NCI-H460 (cell line): ENCODE measurements around the gene COMT. TPM values are rescaled to one million over a fixed set of nuclear protein-coding genes. Genes with fewer than 3 reads are reported as not detected.
A peak's percentile ranks its signal among the peaks of the same experiment; 100 is the strongest.

ENCODE experiments used
- DNase-seq: peaks from one replicate; pipeline ENCODE4 v3.0.0-alpha.2; 2016; ENCODE audit warnings: low read depth; ENCODE audit errors: extremely low read depth
- polyA plus RNA-seq: library from polyadenylated mRNA; depleted of rRNA; stranded (reverse); fragments of >200 nt; gene quantifications from 2 replicates; pipeline ENCODE4 v1.2.3, GENCODE V29; 2014; cell fraction: nucleus; rRNA removed
- total RNA-seq: library from RNA; depleted of rRNA; stranded (reverse); fragments of >200 nt; shearing (Covaris generic); gene quantifications from 2 replicates; pipeline ENCODE4 v1.2.3, GENCODE V29; 2014; rRNA removed

COMT gene
- 90.3 and 100 TPM in 2 replicates for total RNA-seq
- polyA plus RNA-seq = 81.6 and 104 TPM in 2 replicates

DNA sequence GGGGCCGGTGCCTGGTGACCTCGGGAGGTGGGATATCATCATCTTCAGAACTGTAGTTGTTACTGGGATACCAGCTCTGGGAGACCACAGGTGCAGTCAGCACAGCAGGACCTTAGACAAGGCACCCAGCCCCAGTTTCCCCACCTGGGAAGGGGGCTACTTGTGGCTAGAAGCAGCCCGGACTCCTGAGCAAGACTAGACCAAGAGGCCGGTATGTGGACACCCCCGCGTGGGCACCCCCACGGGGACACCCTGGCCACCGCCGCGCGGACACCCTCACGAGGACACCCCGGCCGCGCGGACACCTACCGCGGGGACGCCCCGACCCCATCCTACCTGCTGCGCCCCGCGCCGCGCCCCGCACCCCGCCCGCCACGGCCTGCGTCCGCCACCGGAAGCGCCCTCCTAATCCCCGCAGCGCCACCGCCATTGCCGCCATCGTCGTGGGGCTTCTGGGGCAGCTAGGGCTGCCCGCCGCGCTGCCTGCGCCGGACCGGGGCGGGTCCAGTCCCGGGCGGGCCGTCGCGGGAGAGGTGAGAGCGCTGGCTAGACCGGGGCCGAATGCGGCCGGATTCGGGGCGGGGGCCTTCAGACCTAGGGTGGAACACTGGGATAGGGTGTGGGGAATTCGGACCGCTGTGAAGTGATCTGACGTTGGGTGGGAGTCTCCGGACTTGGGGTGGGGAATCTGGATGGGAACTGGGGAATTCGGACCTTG is at the start of gene COMT, which contains the start of gene TXNRD2:
Gene COMT (plus strand): TSS at position 408 of the 718 bp plus-strand sequence. CDS start 20,755 bp downstream, outside the sequence.
Gene TXNRD2 (minus strand): TSS at position 454 of the 718 bp plus-strand sequence. CDS start 15 bp downstream, at position 439.
- DNase-seq = peak; percentile 46

DNA sequence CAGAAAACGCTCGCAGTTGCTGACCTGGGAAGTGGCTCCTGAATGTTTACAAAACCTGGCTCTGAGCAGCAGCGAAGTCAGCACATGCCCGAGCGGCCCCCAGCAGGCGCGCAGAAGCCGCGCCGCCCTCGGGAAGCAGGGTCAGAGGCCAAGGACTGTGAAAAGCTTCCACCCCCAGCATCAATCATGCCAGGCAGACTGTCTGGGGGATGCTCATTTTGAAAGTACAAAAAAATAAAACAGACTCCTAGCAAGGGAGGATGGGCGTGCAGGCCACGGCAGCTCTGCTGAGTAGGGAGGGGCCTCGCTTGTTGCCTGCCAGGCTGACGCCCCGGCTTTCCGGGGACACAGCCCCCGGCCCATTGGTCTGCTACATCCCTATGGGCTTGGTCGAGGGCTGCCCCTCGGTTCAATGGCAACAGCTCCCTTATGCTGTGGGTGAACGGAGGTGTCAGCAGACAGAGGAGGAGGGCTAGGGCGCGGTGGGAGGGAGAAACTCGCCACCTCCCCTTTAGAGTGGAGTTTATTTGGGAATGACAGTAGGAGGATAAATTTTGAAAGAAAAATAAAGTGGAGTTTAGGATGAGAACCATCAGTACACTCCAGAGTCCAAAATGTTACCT is 49.2 kb upstream of the COMT start:
- no peak for DNase-seq

DNA sequence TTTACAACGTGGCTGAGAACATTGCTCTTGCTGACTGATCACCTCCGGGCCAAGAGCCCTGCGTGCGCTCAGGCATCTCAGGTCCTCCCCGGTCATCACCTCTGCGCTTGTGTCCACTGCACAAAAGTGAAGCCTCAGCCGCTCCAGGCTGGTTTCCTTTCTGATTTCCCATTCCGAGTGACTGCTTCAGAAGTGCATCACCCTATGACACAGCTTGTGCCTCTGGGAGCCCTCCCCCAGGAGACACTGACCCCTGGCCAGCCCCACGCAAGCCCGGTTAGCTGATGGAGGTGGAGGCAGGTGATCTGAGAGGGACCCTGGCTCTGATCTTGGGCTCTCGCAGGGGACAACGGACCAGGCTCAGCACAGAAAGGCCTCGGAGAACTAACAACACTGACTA is 48.6 kb upstream of the COMT start:
- no peak for DNase-seq

DNA sequence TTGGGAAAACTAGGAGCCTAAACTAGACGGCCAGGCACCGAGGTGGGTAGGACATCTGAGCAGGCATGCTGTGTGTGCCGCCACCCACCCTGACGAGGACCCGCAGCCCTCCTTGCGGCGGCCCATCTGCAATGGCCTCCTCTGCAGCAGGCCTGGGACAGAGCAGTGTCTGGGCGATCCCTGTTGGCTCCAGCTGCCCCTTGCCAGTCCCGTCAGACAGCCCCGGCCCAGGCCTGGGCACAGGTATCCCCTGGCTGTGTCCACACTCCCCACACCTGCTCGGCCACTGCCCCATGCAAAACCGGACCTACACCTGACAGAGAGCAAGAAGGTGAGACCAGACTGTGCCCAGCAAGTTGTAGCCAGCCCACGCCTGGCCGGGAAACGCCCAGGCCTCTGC is 48.2 kb upstream of the COMT start:
- no peak for DNase-seq

DNA sequence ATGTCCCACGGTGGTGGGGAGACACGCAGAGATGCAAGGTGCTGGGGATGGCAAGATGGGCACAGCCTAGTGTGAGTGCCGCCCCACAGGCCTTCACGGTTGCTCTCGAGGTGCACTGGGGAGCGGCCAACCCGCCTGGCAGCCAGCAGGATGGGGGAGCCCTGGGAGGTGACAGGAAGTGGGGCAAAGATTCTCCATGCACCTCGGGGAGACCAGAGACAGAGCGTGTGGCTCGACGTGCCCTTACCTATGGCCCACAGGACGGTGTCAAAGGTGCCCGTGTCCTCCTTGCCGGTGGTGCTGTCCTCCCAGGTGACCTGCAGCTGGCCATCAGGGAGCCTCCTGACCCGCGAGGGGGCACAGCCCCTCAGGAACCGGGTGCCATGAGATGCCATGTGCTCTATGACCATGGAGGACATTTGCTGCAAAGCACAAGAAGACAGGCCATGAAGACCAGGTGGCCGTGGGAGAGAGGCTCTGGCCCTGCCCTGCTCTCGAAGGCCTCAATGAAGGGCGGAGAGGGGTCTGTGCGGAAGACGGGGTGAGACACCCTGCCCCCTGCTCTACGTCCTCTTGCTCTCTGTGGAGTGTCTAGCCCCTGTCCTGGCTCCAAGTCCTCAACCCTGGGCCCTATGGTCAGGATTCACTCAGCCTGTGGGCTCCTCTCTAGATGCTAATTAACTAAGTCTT is 46.3 kb upstream of the COMT start:
- DNase-seq = no peak

DNA sequence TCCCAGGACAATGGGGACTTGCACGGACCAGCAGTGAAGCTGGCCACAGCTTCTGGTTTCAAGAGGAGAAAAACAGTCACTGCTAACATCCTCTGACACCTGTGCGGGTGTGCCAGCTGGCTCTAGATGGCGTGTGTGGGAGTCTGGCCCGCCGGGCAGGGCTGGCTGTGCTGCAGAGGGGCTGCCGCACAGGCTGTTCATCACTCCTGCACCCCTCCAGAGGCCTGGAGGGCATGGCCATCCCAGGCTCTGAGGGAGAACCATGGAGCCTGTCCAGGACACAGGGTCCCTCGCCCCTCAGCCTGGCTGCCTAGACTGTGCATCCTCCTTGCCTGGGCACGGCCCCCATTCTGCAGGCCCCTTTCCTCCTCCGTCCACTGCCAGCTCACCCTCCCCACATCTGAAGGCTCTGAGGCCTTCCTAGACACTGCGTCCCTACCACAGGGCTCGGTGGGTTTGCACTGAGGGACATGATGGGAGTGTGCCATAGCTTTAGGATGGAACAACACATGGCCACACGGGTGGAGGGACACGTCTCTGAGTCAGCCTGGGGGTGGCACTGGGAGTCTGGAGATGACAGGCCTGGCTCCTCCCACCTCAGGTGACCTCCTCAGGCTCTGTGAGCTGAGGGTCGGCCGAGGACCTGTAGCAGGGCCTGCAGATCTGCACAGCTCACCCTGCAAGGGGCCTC is 44.8 kb upstream of the COMT start:
- DNase-seq = no peak

DNA sequence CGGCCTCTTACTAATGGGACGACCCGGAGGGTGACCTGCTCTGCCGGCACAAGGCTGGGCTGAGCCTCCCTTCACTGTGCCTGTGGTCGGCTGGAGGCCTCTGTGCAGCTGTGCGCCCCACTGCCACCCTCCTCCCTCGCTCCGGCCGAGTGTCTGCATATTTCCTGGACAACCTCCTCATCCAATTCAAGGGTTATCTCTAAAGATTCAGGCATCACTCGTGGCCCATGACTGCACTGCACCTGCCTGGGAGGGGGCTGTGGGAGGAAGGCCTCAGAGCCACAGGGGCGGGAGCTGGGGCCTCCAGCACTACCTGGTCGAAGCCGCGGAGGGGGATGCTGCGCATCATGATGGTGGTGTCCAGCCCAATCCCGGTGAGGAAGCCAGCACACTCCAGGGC is 43.8 kb upstream of the COMT start:
- DNase-seq = no peak

DNA sequence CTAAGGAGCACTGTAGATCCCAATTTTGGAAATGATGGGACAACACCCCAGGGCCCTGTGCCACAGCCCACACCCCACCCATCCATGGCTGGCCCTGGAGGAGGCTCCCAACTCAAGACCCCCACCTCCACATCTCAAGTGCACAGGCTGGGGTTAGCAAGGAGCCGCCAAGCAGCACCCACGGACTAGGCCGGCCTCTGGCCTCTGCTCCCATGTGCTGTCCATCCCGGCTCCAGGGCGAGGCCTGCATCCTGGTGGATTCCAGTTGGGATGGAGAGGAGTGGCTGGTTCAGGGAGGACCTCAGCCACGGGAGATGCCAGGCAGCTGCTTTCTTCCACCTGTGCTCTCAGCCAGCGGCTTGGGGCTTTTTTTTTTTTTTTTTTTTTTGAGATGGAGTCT is 43.4 kb upstream of the COMT start:
- no peak for DNase-seq

DNA sequence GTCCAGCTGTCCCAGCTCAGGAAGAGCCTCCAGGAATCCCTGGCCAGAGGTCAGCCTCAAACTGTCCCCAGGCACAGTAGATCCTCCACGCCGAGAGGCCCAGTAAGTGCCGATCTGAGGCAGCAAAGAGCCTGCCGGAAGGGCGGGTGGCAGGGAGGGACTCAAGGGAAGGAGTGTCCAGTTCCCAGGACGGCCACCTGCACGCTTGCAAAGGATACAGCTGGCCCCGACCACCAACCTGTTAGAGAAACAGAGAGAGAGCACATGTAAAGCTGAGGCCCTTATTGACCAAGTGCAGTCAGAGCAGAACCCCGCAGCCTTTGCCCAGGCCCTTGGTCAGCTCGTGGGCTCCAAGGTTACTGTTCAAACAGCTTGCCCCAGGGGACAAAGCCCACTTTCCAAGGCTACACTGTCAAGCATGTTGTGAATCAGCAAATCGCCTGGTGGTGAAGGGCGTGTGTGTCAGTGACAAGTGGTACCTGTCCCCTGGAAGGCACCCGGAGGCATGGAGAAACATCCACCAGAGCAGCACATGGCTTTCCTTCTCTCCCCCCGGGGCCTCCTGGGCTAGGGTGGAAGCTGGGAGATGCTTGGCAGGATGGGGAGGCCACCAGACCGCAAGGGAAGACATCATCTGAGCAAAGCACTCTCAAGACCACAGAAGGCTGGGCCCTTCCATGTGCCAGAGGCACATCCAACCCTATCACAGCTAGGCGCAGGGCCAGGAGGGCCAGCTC is 42.6 kb upstream of the COMT start:
- no peak for DNase-seq

DNA sequence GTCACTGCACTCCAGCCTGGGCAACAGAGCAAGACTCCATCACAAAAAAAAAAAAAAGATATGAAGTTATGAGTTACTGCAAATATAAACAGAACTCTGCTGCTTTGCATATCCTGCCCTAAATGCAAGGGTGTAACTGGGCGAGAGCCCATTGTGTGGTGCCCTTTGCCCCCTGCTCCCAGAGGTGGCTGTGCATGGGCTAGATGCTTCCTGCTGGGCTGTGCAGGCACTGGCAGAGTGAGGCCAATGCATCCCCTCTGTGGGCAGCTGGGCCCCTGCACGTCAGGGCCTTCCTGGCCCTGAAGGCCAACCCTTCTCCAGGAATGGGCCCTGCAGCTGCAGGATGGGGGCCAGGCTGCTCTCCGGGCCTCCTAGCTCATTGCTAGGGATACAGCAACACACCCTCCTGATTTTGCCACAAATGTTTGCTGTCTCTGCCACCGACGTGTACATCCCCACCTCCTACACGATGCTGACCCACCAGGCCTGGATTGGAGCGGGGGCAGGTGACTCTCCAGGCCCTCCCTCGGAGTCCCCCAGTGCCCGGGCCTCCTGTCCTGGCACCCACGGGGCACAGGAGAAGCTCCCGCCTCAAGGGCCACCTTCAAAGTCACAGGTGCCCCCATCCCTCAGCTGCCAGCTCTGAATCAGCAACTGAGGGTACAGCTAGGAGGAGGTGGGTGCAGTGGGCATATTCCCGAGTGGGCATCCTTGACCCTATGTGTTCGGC is 40.7 kb upstream of the COMT start:
- DNase-seq = no peak

DNA sequence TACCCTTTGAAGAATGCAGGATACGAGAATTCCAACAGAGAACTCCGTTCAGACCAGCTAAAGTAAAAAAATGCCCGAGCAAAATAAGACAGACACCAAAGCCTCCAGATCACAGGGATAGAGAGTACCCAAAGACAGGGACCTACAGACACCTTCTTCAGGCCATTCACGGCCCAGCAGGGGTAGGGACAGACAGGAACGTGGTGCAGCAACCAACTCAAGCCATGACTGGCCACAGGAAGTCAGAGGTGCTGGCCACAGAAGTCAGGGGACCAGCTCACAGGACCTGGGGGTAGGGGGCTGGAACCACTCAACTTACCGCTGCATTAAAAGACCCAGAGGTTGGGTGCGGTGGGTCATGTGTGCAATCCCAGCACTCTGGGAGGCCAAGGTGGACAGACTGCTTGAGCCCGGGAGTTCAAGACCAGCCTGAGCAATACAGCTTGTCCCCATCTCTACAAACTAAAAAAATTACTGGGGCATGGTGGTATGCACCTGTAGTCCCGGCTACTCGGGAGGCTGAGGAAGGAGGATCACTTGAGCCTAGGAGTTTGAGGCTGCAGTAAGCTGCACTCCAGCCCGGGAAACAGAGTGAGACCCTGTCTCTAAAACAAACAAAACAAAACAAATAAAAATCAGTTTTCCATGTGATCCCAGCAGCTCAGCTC is 39.9 kb upstream of the COMT start:
- DNase-seq = no peak

DNA sequence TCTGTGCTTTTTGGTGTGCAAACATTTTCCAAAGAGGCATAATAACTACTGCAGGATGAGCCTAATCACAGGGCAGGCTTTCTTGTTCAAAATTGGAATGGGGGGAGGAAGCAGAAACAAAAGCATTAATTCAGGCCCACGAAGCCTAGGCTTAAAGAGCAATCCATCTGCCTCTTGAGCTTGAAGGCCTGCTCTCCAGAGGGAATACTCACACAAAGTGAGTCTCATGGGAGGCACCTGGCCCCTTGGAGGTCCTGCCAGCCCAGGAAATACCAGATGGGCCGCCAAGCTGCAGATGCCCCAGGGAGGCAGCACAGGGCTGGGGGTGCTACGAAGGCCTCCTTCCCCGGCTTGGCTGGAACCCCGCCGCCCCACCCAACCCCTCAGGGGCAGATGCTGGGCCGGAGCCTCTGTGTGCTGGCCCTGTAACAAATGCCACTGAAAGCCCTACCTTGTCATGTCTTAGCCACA is 39.3 kb upstream of the COMT start:
- no peak for DNase-seq

DNA sequence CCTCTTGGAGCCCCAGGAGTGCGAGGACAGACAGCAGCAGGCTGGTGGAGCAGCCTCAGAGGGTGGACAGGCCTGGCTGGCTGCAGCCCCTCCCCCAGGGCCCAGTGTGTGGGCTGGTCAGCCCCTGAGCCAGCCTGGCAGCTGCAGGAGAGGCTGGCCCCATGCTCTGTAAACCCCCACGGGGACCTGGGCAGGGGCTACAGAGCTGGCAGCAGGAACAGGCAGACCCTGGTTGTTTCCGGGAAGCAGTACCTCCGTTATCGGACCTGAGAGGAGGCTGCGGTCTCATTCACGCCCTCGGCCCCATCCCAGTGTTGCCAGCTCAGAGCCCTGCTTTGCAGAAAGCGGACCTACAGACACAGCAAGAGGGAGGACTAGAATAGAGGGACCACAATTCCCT is 38.5 kb upstream of the COMT start:
- no peak for DNase-seq

DNA sequence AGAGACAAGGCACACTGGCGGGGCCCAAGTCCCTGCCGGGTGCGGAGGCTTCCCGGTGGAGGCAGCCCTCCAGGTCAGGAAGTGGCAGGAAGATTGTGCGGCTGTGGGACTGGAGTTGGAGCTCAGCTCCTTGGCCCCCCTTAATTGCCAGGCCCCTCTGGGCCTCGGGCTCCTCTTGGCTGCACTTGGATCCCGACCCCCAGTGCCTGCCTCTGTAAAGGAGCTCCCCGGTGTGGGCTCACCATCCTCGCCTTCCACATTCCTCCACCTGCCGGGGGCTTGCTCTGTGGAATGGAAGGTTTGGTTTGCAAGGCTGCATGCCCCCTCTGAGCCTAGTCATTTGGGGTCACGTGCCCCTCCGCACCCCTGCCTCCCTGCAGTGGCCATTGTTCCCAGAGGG is 38.1 kb upstream of the COMT start:
- no peak for DNase-seq

DNA sequence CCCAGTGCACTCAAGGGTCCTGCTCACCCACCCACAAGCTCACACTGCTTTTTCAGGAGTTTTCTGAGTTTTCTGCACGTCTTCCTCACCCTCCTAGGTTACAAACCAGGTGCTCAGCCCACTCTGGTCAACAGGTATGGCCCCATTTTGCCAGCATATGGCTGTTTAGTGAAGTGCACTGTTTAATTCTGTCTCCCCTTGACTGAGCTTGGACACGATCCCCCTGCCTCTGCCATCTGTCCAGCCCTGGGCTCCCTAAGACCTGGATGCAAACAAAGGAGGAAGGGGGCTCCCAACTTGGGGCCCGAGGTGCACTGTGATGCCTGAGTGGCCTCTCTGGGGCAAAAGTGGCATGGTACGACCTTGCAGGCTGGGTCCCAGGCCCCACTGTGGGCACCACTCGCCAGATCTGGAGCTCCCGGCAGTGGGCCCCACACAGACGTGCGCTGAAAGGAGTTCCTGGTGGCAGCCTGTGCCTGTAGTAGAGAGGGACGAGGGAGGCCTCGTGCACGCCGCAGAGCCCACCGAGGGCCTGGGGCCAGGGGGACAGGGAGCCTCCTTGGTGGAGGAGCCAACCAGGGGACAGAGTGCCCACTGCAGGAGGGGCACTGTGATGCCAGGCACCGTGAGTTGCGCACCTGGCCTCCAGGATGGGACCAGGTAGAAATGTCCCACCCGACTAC is 37.3 kb upstream of the COMT start:
- no peak for DNase-seq

DNA sequence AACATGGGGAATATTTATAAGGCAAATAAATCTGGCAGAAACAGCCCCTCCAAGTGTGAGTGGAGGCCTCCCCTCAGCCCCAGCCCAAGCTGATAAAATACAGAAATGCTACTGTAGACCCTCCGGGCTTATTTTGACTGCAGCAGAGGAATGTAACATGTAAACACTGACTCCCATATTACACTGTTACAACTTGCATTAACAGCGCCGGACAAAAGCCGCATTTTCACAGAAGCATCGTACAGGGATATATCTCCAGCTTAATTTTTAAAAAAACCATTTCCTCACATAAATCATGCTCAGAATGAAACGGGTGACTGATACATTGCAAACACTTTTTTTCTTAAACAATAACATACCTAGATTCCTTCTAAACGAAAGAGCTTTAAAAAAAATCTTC is 36.6 kb upstream of the COMT start:
- peak; percentile 34 for DNase-seq

DNA sequence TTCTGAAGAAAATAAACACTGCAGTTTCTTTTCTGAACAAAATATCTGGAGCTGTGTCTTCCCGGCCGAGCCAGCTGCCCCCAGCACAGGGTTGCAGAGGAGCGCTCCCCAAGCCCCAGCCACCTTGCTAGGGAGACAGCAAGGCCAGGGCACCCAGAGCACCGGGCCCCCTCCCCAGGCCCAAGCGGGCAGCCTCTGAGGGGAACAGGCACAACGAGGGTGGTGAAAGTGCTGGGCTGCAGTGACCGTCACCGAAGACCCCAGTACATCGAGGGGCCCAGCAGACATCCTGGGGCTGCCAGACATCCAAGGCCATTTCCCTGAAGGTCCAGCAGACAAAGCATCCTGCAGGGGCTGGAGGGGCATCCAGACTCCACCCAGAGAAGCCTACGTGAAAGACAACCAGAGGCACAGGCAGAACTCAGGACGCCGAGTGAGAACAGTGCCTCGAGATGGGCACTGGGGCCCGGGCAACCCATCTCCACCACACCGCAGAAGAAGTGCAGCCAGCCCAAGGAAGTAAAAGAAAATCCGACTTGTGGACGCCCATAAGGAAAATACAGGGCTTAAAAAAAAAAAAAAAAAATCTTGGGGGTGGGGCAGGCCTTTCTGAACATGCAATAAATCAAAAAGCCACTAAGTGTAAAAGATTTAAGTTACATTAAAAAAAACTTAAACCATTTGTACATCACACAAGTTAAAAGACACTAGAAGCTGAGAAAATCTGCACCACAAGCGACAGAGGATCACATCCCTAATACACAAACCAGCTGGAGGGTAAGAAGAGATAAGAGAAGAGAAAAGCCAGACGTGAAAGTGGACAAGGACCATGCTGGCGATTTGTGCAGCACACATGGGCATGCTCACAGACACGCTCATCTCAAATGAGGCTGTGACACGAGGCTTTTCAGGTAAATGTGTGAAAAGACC is 36.0 kb upstream of the COMT start:
- no peak for DNase-seq
